Mesenchymal stem cell (in vitro differentiated cells and primary cell): ENCODE measurements around the gene ITGAV.

ENCODE experiments used
- DNase-seq: peaks from one replicate; pipeline ENCODE4 v3.0.0-alpha.2; 2013
- H2AFZ ChIP-seq: one replicate; pipeline ENCODE4 v1.6.1; 2013; ENCODE audit warnings: low read depth, mild to moderate bottlenecking, control low read depth, inconsistent platforms, low read length, moderate library complexity
- H2AK5ac ChIP-seq: 2 replicates; pipeline ENCODE4 v1.6.1; 2013; ENCODE audit warnings: low read length, moderate library complexity, mild to moderate bottlenecking, inconsistent platforms; ENCODE audit not compliant: severe bottlenecking
- H2BK120ac ChIP-seq: one replicate; pipeline ENCODE4 v1.6.1; 2013; ENCODE audit warnings: low read depth, mild to moderate bottlenecking, inconsistent platforms, low read length, moderate library complexity
- H2BK12ac ChIP-seq, 2 experiments: one replicate each; pipeline ENCODE4 v1.6.1; 2013; ENCODE audit warnings: inconsistent platforms in 2 of 2, low read length in 2 of 2, mild to moderate bottlenecking in 2 of 2, moderate library complexity in 2 of 2, control low read depth in 1 of 2
- H2BK15ac ChIP-seq: one replicate; pipeline ENCODE4 v1.6.1; 2013; ENCODE audit warnings: mild to moderate bottlenecking, low read depth, inconsistent platforms; ENCODE audit not compliant: poor library complexity, severe bottlenecking
- H2BK5ac ChIP-seq: 2 replicates; pipeline ENCODE4 v1.6.1; 2013; ENCODE audit warnings: low read depth, mild to moderate bottlenecking, low read length, control low read depth, inconsistent platforms; ENCODE audit not compliant: poor library complexity, severe bottlenecking
- H3K14ac ChIP-seq, 2 experiments: one replicate each; pipeline ENCODE4 v1.6.1; 2013; ENCODE audit warnings: inconsistent platforms in 2 of 2, low read length in 2 of 2, control low read depth in 1 of 2, mild to moderate bottlenecking in 1 of 2, moderate library complexity in 1 of 2
- H3K18ac ChIP-seq, 2 experiments: one replicate each; pipeline ENCODE4 v1.6.1; 2013; ENCODE audit warnings: inconsistent platforms in 2 of 2, low read length in 2 of 2, control low read depth in 1 of 2, low read depth in 1 of 2, mild to moderate bottlenecking in 1 of 2
- H3K23ac ChIP-seq, 2 experiments: one replicate each; pipeline ENCODE4 v1.6.1; 2013; ENCODE audit warnings: inconsistent platforms in 2 of 2, low read length in 2 of 2, mild to moderate bottlenecking in 2 of 2, moderate library complexity in 2 of 2, control low read depth in 1 of 2
- H3K27ac ChIP-seq: 2 replicates; pipeline ENCODE4 v1.5.1; 2013; ENCODE audit warnings: mild to moderate bottlenecking, moderate library complexity, low read length, control low read depth, inconsistent platforms; ENCODE audit not compliant: poor library complexity, severe bottlenecking
- H3K27me3 ChIP-seq, 2 experiments: 2 replicates each; pipeline versions ENCODE4 v1.6.1 to v1.7.0; 2013; ENCODE audit warnings: low read length in 2 of 2, mild to moderate bottlenecking in 2 of 2, moderate library complexity in 2 of 2, control low read depth in 1 of 2, inconsistent platforms in 1 of 2; ENCODE audit not compliant: control insufficient read depth in 1 of 2, insufficient read depth in 1 of 2
- H3K36me3 ChIP-seq, 2 experiments: 2 replicates each; pipeline versions ENCODE4 v1.6.1 to v1.7.0; 2013; ENCODE audit warnings: low read length in 2 of 2, control low read depth in 1 of 2, inconsistent platforms in 1 of 2, low read depth in 1 of 2, mild to moderate bottlenecking in 1 of 2; ENCODE audit not compliant: insufficient read depth in 2 of 2, control insufficient read depth in 1 of 2
- H3K4ac ChIP-seq, 2 experiments: one replicate each; pipeline ENCODE4 v1.6.1; 2013; ENCODE audit warnings: inconsistent platforms in 2 of 2, low read length in 2 of 2, mild to moderate bottlenecking in 2 of 2, moderate library complexity in 2 of 2, control low read depth in 1 of 2, low read depth in 1 of 2
- H3K4me1 ChIP-seq: 2 replicates; pipeline ENCODE4 v1.6.1; 2013; ENCODE audit warnings: low read depth, low read length, control low read depth; ENCODE audit not compliant: control insufficient read depth, insufficient read depth
- H3K4me2 ChIP-seq: 2 replicates; pipeline ENCODE4 v1.6.1; 2013; ENCODE audit warnings: low read length, mild to moderate bottlenecking, inconsistent platforms; ENCODE audit not compliant: poor library complexity, severe bottlenecking
- H3K4me3 ChIP-seq, 2 experiments: 2 replicates each; pipeline versions ENCODE4 v1.5.1 to v1.7.0; 2013; ENCODE audit warnings: low read length in 2 of 2, mild to moderate bottlenecking in 2 of 2, control low read depth in 1 of 2, low read depth in 1 of 2; ENCODE audit not compliant: insufficient read depth in 1 of 2
- H3K79me1 ChIP-seq: replicated peaks from 2 replicates; pipeline ENCODE4 v1.6.1; 2013; ENCODE audit warnings: mild to moderate bottlenecking, control low read depth, low read length, inconsistent platforms; ENCODE audit not compliant: poor library complexity, severe bottlenecking
- H3K9ac ChIP-seq: 2 replicates; pipeline ENCODE4 v1.7.0; 2013; ENCODE audit warnings: mild to moderate bottlenecking, low read length, moderate library complexity
- H3K9me3 ChIP-seq: 2 replicates; pipeline ENCODE4 v1.7.0; 2013; ENCODE audit warnings: mild to moderate bottlenecking, low read length; ENCODE audit not compliant: control insufficient read depth
- H4K8ac ChIP-seq: one replicate; pipeline ENCODE4 v1.6.1; 2013; ENCODE audit warnings: inconsistent platforms, mild to moderate bottlenecking, low read length, moderate library complexity
- H4K91ac ChIP-seq: one replicate; pipeline ENCODE4 v1.6.1; 2013; ENCODE audit warnings: mild to moderate bottlenecking, low read length, inconsistent platforms
- WGBS: methylation state at CpG from one replicate; pipeline ENCODE4 v1.1.7; 2013; ENCODE audit warnings: mixed read lengths; 5-methylcytosine and 5-hydroxymethylcytosine counted together

ITGAV gene

DNA sequence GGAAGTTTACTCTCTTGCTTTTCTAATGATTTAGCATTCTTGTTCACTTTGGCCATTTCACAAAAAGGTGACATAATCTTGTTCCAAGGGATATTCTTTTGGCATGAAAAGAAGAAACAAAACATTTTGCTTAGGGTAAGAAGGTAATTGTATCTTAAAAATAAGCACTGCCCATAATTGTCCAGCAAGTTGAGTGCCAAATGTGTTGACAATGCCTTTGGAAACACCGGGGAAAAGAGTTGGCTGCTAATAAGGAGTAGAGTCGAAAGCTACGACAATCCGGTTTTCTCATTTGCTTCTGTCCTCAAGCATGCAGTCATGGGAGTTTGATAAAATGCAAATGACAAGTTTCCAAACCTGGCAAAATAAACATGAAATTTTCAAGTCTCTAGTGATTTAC, 27.3 kb downstream of the ITGAV start:
- H2BK15ac ChIP-seq: no peak overlapping the region
- 97% methylated on average over 4 of the region's 4 CpGs for WGBS
- no peak overlapping the region for H3K18ac ChIP-seq

GRCh38 chr2:186617771-186618170, 27.9 kb downstream of the ITGAV start:
- Histone ChIP-seq H2AFZ (no peak overlapping the region), H4K8ac (no peak overlapping the region), H3K23ac (no peak overlapping the region), H3K4me2 (no peak overlapping the region), H3K9ac (no peak overlapping the region), H4K91ac (no peak overlapping the region), H3K27ac (no peak overlapping the region), H3K18ac (no peak overlapping the region), H2BK12ac (no peak overlapping the region), H3K4ac (no peak overlapping the region), H3K36me3 (peaks cover 2 to 5% of the 10 kb centered on the region in 2 experiments), H2BK120ac (no peak overlapping the region), H3K9me3 (no peaks in the 10 kb centered on the region), H3K79me1 (peaks cover 9% of the 10 kb centered on the region), H2AK5ac (no peak overlapping the region), H2BK15ac (no peak overlapping the region), H2BK5ac (no peak overlapping the region), H3K27me3 (no peaks in the 10 kb centered on the region), H3K14ac (no peak overlapping the region), H3K4me3 (no peak overlapping the region), H3K4me1 (no peaks in the 10 kb centered on the region)
- WGBS: 100% methylated on average over 1 of the region's 1 CpG
- DNase-seq: no peak

More for the DNA sequence above, 27.3 kb downstream of the ITGAV start:
- Histone ChIP-seq H3K4me3 (peak overlapping the region in 1 of 2 experiments; percentile 8), H3K14ac (no peak overlapping the region), H2BK12ac (no peak overlapping the region), H2BK5ac (peak overlapping the region; percentile 19), H3K27ac (no peak overlapping the region), H3K23ac (no peak overlapping the region), H3K9me3 (no peaks in the 10 kb centered on the region), H2AK5ac (no peak overlapping the region), H3K36me3 (peaks cover under 1 to 2% of the 10 kb centered on the region in 2 experiments), H3K79me1 (peaks cover 9% of the 10 kb centered on the region), H4K91ac (no peak overlapping the region), H4K8ac (no peak overlapping the region), H3K4me1 (no peaks in the 10 kb centered on the region), H2AFZ (no peak overlapping the region), H2BK120ac (no peak overlapping the region), H3K9ac (peak overlapping the region; percentile 50), H3K4me2 (no peak overlapping the region), H3K4ac (no peak overlapping the region), H3K27me3 (no peaks in the 10 kb centered on the region)
- DNase-seq: no peak

DNA sequence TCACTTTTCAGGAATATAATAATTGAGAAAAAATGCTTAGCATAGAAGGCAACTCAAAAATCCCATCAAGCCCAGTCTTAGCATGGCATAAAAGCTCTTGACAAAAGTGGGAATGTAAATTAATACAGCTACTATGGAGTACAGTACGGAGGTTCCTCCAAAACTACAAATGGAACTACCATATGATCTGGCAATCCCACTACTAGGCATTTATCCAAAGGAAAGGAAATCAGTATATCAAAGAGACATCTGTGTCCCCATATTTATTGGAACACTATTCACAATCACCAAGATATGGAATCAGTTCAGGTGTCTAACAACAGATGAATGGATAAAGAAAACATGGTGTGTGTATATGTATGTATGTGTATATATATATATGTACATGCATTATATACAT, 28.8 kb downstream of the ITGAV start:
- no peak overlapping the region for H4K8ac ChIP-seq
- H2BK120ac ChIP-seq: no peak overlapping the region
- no peak overlapping the region for H2BK12ac ChIP-seq
- peaks cover 4 to 14% of the 10 kb centered on the region in 2 experiments for H3K36me3 ChIP-seq
- no peak overlapping the region for H2AFZ ChIP-seq
- DNase-seq: no peak
- no peak overlapping the region for H3K23ac ChIP-seq
- peaks cover 11% of the 10 kb centered on the region for H3K79me1 ChIP-seq
- H2BK15ac ChIP-seq: no peak overlapping the region
- no peak overlapping the region for H3K4me2 ChIP-seq
- WGBS: no CpG with 5 or more reads among the region's 1 CpG
- no peak overlapping the region for H4K91ac ChIP-seq
- H3K4me3 ChIP-seq: no peak overlapping the region
- no peak overlapping the region for H3K14ac ChIP-seq
- H3K27me3 ChIP-seq: no peaks in the 10 kb centered on the region
- no peak overlapping the region for H3K27ac ChIP-seq
- H3K18ac ChIP-seq: no peak overlapping the region
- no peak overlapping the region for H3K9ac ChIP-seq
- no peak overlapping the region for H2AK5ac ChIP-seq
- no peak overlapping the region for H3K4ac ChIP-seq
- H2BK5ac ChIP-seq: no peak overlapping the region
- no peaks in the 10 kb centered on the region for H3K4me1 ChIP-seq
- no peaks in the 10 kb centered on the region for H3K9me3 ChIP-seq

GRCh38 chr2:186623084-186623483, 33.2 kb downstream of the ITGAV start:
- no peaks in the 10 kb centered on the region for H3K4me1 ChIP-seq
- no peak overlapping the region for H3K23ac ChIP-seq
- H3K4ac ChIP-seq: no peak overlapping the region
- WGBS: 98% methylated on average over 2 of the region's 2 CpGs
- H3K18ac ChIP-seq: no peak overlapping the region
- no peak overlapping the region for H2BK120ac ChIP-seq
- H3K4me2 ChIP-seq: no peak overlapping the region
- H2BK15ac ChIP-seq: no peak overlapping the region
- no peaks in the 10 kb centered on the region for H3K27me3 ChIP-seq
- H2AK5ac ChIP-seq: no peak overlapping the region
- no peaks in the 10 kb centered on the region for H3K9me3 ChIP-seq
- no peak overlapping the region for H2BK12ac ChIP-seq
- H3K14ac ChIP-seq: no peak overlapping the region
- no peak overlapping the region for H4K8ac ChIP-seq
- no peak overlapping the region for H3K9ac ChIP-seq
- H3K27ac ChIP-seq: no peak overlapping the region
- H3K36me3 ChIP-seq: peaks cover 9 to 38% of the 10 kb centered on the region in 2 experiments
- no peak overlapping the region for H4K91ac ChIP-seq
- no peak overlapping the region for H2BK5ac ChIP-seq
- DNase-seq: no peak
- no peak overlapping the region for H2AFZ ChIP-seq
- H3K79me1 ChIP-seq: peaks cover 15% of the 10 kb centered on the region
- H3K4me3 ChIP-seq: no peak overlapping the region
